SK-N-MC (cell line): ENCODE results near the gene TLR5.
"Not testable (repeated sequence)": the region's sequence is repeated elsewhere in the genome, so short reads cannot be mapped to it uniquely, and the experiment has no call there.

Source experiments
- DNase-seq: peaks from one replicate; pipeline ENCODE4 v3.0.0-alpha.2; 2011; ENCODE audit warnings: low read depth, low spot score
- H3K27ac ChIP-seq: fragments of 200-600 bp; sonication (generic); 2 replicates; pipeline ENCODE4 v1.5.1; 2016; ENCODE audit warnings: mixed run types
- H3K36me3 ChIP-seq: fragments of 200-600 bp; sonication (generic); 2 replicates; pipeline ENCODE4 v1.6.1; 2017; ENCODE audit warnings: antibody characterized with exemption, low read length, mixed read lengths; ENCODE audit not compliant: insufficient read depth
- H3K4me3 ChIP-seq: fragments of 200-600 bp; sonication (generic); 2 replicates; pipeline ENCODE4 v1.5.1; 2016
- H3K9ac ChIP-seq: fragments of 200-600 bp; sonication (generic); 2 replicates; pipeline ENCODE4 v1.8.0; 2017; ENCODE audit warnings: mixed run types, mixed read lengths; ENCODE audit not compliant: insufficient read length
- H3K9me3 ChIP-seq: fragments of 200-600 bp; sonication (generic); 2 replicates; pipeline ENCODE4 v1.6.1; 2017; ENCODE audit warnings: low read depth, mild to moderate bottlenecking, antibody characterized with exemption, low read length, moderate library complexity, mixed read lengths
- EZH2 ChIP-seq: fragments of 200-600 bp; sonication (generic); IDR thresholded peaks from one replicate; pipeline ENCODE4 v1.6.1; 2017; ENCODE audit warnings: antibody characterized with exemption
- FOXP2 ChIP-seq: optimal IDR thresholded peaks from 2 replicates; pipeline ENCODE3; 2011; ENCODE audit warnings: mild to moderate bottlenecking, moderate library complexity; ENCODE audit not compliant: insufficient read depth; ENCODE audit errors: extremely low read length, control extremely low read depth
- POLR2AphosphoS5 ChIP-seq: IDR thresholded peaks from 2 replicates; pipeline ENCODE4 v1.6.1; 2012; ENCODE audit warnings: mild to moderate bottlenecking, low read depth, low read length, borderline replicate concordance

Gene TLR5

GRCh38 chr1:223179786-223180185 lies 36.7 kb upstream of the TLR5 start:
- no peaks in the 10 kb centered on the region for H3K9me3 ChIP-seq
- peak overlapping the region; percentile 32; the same call in 1 of the 2 replicates for H3K4me3 ChIP-seq
- H3K27ac ChIP-seq: peak overlapping the region; percentile 93
- no peaks in the 10 kb centered on the region for H3K36me3 ChIP-seq
- no peak for TF ChIP-seq EZH2
- TF ChIP-seq POLR2AphosphoS5: no peak
- TF ChIP-seq FOXP2: no peak
- no peak for DNase-seq
- H3K9ac ChIP-seq: peak overlapping the region; percentile 33

GRCh38 chr1:223179280-223179679 lies 36.2 kb upstream of the TLR5 start:
- peak overlapping the region; percentile 12; the same call in 1 of the 2 replicates for H3K4me3 ChIP-seq
- no peaks in the 10 kb centered on the region for H3K36me3 ChIP-seq
- no peaks in the 10 kb centered on the region for H3K9me3 ChIP-seq
- no peak overlapping the region for H3K9ac ChIP-seq
- peak overlapping the region; percentile 93 for H3K27ac ChIP-seq
- DNase-seq: no peak
- no peak for TF ChIP-seq EZH2
- TF ChIP-seq FOXP2: no peak
- no peak for TF ChIP-seq POLR2AphosphoS5

GRCh38 chr1:223177681-223178080 lies 34.6 kb upstream of the TLR5 start:
- TF ChIP-seq FOXP2: no peak
- Histone ChIP-seq H3K9me3 (no peaks in the 10 kb centered on the region), H3K4me3 (no peak overlapping the region), H3K9ac (no peak overlapping the region), H3K36me3 (no peaks in the 10 kb centered on the region), H3K27ac (no peak overlapping the region)
- no peak for DNase-seq

- Histone ChIP-seq H3K27ac (no peak overlapping the region), H3K9ac (no peak overlapping the region), H3K4me3 (no peak overlapping the region), H3K9me3 (no peaks in the 10 kb centered on the region), H3K36me3 (no peaks in the 10 kb centered on the region)
- DNase-seq: no peak
- TF ChIP-seq FOXP2 (no peak), POLR2AphosphoS5 (no peak), EZH2 (no peak)
These were observed 33.4 kb upstream of the TLR5 start for GRCh38 chr1:223176437-223176836.

- no peak overlapping the region for H3K4me3 ChIP-seq
- H3K27ac ChIP-seq: no peak overlapping the region
- H3K9me3 ChIP-seq: no peaks in the 10 kb centered on the region
- H3K9ac ChIP-seq: no peak overlapping the region
- DNase-seq: no peak
- TF ChIP-seq POLR2AphosphoS5: no peak
- TF ChIP-seq FOXP2: no peak
- TF ChIP-seq EZH2: no peak
- H3K36me3 ChIP-seq: no peaks in the 10 kb centered on the region
These were observed 32.6 kb upstream of the TLR5 start for GRCh38 chr1:223175633-223176032.

- no peak overlapping the region for H3K9ac ChIP-seq
- no peak overlapping the region for H3K27ac ChIP-seq
- no peak overlapping the region for H3K4me3 ChIP-seq
- no peaks in the 10 kb centered on the region for H3K9me3 ChIP-seq
- no peak for DNase-seq
- H3K36me3 ChIP-seq: no peaks in the 10 kb centered on the region
- TF ChIP-seq EZH2 (no peak), FOXP2 (no peak), POLR2AphosphoS5 (no peak)
These were observed 32.0 kb upstream of the TLR5 start for GRCh38 chr1:223175032-223175431.

- DNase-seq, H3K27ac ChIP-seq, H3K4me3 ChIP-seq, H3K36me3 ChIP-seq, H3K9me3 ChIP-seq, H3K9ac ChIP-seq: not testable (repeated sequence)
These were observed 26.4 kb upstream of the TLR5 start for GRCh38 chr1:223169458-223169857.

GRCh38 chr1:223161321-223161720 lies 18.3 kb upstream of the TLR5 start:
- Histone ChIP-seq H3K27ac (no peak overlapping the region), H3K9me3 (no peaks in the 10 kb centered on the region), H3K36me3 (no peaks in the 10 kb centered on the region), H3K4me3 (no peak overlapping the region), H3K9ac (no peak overlapping the region)
- no peak for DNase-seq
- TF ChIP-seq FOXP2: no peak
- TF ChIP-seq EZH2: no peak
- TF ChIP-seq POLR2AphosphoS5: no peak

- DNase-seq: no peak
- Histone ChIP-seq H3K9me3 (no peaks in the 10 kb centered on the region), H3K36me3 (no peaks in the 10 kb centered on the region), H3K9ac (no peak overlapping the region), H3K4me3 (no peak overlapping the region), H3K27ac (peak overlapping the region; percentile 48; the same call in 1 of the 2 replicates)
- TF ChIP-seq FOXP2 (no peak), EZH2 (no peak), POLR2AphosphoS5 (no peak)
These were observed 13.3 kb upstream of the TLR5 start for GRCh38 chr1:223156343-223156742.
